Stimulated activated CD8-positive, alpha-beta memory T cell treated with anti-CD3 and anti-CD28 coated beads, Interleukin-7, amount 100 ng/mL, for 1 hour (primary cell): ENCODE data around the gene RARA.

ENCODE experiments used
- DNase-seq, 2 donors: peaks; one replicate each; pipeline ENCODE4 v3.0.0-alpha.2; 2020; ENCODE audit warnings: low read depth in 2 of 2

RARA gene

GRCh38 chr17:40345161-40345993 is 36.4 kb downstream of the RARA start:
- DNase-seq, result no peak

GRCh38 chr17:40345994-40346764 is 37.2 kb downstream of the RARA start:
- no peak for DNase-seq

DNA sequence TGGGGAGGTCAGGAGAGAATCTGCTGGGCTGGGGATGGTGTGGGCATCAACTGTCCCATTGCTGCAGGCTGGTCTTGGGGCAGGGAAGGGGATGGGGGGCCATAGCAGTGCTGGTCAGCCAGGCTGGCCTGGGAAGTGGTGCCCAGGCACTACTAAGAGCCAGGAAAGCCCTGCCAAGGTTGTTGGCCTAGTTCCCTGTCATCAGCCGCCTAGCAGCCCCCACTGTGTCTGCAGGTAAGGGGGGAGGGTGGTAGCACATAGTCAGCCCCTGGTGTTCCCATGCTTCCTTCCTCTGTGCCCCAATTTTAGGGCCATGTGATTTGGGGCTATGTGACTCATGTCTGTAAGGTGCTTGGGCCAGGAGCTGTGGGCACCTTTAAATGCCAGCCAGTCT is 37.8 kb downstream of the RARA start:
- DNase-seq, result no peak

GRCh38 chr17:40347319-40348135 is 38.5 kb downstream of the RARA start:
- DNase-seq, result no peak

- no peak for DNase-seq
These were observed 39.1 kb downstream of the RARA start for GRCh38 chr17:40348136-40348504.

DNA sequence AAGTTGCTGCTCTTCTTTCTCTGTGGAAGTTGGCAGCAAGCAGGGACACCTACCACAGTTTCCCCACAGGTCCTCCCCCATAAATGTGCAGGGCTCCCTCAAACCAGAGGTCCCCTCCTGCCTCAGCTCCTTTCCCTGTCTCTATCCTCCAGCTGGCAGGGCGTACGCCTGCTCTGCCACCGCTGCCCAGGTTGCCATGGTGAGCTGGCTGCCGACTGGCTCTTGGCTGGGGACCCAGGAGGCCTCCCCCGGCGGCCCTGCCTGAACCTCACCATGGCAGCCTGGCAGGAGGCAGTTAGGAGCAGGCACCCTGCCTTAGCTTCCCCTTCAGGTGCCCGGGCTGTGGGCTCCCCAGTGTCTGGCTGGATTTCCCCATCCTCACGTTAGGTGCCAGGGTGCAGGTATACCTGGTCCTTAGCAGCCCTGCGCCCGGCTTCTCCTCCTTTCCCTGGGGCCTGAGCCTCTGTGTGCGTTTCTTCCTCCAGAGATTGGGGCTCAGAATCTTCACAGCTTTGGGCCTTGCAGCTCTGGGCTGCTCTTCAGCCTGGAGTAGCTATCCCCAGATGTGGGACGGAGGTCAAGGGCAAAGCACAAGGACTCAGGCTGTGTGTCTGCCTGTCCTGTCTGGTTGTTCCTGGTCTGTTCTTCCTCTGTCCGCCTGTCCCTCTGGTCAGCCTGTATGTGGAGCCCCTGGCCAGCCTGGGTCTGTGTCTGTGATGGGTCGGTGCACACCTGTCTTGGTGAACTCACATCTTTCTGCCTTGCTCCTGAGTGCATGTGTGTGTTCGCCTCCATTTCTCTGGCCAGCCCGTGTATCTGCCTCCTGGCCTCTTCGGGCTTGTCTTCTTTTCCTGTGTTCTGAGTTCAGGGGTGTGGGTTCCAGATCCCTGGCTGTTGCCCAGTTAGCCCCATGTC is 39.8 kb downstream of the RARA start:
- no peak for DNase-seq

DNA sequence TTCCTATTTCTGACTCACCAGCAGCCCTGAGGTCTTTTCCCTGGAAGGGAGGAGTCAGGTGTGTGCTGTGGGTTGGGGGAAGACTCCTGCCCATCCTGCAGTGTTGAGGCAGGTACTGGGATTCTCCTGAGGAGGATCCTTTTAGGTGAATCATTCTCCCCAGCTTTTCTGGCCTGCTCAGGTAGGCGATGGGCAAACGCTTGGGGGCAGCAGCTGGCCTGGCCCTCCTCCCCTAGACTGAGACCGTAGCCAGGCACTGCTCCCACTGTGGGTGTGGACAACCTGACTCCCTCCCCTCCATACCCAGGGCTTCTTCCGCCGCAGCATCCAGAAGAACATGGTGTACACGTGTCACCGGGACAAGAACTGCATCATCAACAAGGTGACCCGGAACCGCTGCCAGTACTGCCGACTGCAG is 40.5 kb downstream of the RARA start:
- no peak for DNase-seq

GRCh38 chr17:40349895-40350688 is 41.1 kb downstream of the RARA start:
- DNase-seq, result no peak

GRCh38 chr17:40350689-40351358 is 41.8 kb downstream of the RARA start:
- no peak for DNase-seq

DNA sequence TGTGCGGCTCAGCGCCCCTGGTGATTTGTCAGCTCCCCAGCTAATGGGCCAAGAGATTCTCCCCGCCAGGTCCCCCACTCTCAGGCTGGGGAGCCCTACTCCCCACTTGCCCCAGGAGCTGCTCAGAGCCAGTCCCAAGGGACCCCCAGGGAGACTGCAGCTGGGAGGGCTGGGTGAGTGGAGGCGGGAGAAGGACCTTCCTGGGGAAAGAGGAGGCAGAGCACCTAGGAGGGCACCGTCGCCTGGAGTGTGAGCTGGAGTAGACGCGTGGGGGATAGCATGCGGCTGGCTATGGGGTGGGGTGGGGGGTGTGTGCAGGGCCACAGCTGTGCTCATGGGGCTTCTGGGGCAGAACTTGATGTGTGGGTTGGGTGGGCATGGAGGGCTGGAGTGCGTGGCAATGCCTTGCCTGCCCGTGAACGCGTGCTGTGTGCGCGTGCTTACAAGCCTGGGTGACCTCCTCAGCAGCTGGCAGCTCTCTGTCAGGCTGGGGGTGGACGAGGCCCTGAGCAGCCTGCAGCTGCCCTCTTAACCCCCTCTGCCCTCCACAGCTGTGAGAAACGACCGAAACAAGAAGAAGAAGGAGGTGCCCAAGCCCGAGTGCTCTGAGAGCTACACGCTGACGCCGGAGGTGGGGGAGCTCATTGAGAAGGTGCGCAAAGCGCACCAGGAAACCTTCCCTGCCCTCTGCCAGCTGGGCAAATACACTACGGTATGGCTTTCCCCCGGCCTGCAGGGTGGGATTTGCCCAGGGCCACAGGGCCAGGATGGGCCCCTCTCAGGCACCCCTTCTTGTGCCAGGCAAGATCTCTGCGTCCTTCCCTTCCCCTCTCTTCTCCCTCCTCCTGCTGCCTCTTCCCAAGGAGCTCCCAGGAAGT is 42.6 kb downstream of the RARA start:
- no peak for DNase-seq

- DNase-seq, result no peak
These were observed 43.3 kb downstream of the RARA start for GRCh38 chr17:40352237-40352778.

GRCh38 chr17:40352779-40353394 is 43.9 kb downstream of the RARA start:
- no peak for DNase-seq

DNA sequence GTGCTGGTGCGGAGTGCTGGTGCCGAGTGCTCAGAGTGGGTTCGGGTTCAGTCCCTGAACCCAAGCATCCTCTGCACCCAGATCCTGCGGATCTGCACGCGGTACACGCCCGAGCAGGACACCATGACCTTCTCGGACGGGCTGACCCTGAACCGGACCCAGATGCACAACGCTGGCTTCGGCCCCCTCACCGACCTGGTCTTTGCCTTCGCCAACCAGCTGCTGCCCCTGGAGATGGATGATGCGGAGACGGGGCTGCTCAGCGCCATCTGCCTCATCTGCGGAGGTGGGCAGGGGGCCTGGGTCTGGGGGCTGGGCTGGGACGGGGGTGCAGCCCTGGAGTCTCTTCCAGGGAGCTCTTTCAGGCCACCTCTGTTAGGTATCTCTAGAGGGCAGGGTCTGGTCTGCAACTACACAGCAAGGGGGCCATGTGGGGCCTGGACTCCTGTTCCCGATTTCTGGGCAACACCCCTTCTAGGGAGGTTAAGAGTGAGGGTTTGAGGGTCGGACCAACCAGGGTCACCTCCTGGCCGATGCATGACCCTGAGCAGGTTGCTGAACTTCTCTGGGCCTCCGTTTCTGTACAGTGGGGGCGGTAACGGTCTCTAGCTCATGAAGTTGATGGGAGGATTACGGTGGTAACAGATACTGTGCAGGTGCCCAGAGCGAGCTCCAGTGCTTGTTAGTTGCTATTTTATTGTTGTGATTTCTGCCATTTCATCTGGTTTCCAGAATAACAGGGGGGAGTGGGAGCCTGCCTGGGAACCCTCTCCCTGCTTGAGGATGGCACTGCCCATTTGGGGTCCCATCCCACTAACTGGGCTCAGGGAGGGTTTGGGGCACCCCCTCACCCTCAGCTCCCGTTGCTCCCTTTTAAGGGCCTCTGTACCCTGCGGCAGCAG is 45.5 kb downstream of the RARA start:
- no peak for DNase-seq

DNA sequence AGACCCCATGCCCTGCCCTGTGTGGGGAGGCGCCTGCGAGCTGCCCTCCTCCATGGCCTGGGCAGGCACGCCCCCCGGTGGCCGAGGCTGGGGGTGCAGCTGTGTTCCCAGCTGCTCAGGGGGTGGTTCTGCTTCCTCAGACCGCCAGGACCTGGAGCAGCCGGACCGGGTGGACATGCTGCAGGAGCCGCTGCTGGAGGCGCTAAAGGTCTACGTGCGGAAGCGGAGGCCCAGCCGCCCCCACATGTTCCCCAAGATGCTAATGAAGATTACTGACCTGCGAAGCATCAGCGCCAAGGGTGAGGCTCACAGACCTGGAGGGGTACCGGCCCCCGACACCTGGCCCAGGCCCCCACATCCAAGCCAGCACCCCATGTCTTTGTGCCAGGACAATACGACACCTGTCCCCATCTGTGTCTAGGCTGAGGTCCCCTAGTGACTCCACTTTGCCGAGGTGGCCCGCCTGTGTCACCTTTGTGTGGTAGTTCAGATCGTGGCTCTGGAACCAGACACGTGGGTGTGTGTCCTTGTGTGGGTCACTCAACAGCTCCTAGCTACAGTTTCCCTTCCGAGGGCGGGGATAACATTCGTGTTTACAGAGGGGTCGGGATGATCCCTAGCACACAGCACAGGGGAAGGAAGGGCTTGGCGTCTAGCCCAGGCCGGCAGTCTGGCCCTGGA is 46.3 kb downstream of the RARA start:
- peak; percentile 58 to 72 for DNase-seq

DNA sequence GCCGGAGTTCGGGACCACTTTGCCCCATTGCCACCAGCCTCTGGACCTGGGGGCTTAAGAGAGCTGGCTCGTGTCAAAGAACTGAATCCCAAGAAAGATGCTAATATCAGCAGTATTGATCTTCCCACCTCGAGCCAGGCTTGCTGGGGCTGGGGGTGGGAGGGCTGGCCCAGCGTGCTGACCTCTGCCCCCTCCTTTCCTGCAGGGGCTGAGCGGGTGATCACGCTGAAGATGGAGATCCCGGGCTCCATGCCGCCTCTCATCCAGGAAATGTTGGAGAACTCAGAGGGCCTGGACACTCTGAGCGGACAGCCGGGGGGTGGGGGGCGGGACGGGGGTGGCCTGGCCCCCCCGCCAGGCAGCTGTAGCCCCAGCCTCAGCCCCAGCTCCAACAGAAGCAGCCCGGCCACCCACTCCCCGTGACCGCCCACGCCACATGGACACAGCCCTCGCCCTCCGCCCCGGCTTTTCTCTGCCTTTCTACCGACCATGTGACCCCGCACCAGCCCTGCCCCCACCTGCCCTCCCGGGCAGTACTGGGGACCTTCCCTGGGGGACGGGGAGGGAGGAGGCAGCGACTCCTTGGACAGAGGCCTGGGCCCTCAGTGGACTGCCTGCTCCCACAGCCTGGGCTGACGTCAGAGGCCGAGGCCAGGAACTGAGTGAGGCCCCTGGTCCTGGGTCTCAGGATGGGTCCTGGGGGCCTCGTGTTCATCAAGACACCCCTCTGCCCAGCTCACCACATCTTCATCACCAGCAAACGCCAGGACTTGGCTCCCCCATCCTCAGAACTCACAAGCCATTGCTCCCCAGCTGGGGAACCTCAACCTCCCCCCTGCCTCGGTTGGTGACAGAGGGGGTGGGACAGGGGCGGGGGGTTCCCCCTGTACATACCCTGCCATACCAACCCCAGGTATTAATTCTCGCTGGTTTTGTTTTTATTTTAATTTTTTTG is 47.1 kb downstream of the RARA start:
- no peak for DNase-seq
